HG03108 (cell line): ENCODE results near the gene LYZ.

Source experiments
- ATAC-seq: cut with Tn5 transposase; IDR thresholded peaks from one replicate; pipeline ENCODE4 v1.9.1; 2021; ENCODE audit warnings: moderate library complexity; ENCODE audit not compliant: unreplicated experiment

LYZ gene

DNA sequence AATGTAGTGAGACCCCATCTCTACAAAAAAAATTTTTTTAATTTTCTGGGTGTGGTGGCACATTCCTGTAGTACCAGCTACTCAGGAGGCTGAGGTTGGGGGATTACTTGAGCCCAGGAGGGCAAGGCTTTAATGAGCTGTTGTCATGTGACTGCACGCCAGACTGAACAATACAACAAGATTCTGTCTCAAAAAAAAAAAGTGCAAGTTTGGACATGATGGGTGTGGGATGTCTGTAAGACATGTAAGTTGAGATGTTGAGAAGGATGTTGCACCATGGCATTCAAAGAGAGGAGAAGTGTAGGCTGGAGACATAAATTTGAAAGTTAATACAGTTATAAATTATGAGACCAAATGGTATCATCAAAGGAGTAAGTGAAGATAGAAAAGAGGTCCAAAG is 34.9 kb downstream of the LYZ start:
- no peak for ATAC-seq

GRCh38 chr12:69385038-69385437 is 36.9 kb downstream of the LYZ start:
- ATAC-seq, result no peak

- ATAC-seq, result no peak
Observed at GRCh38 chr12:69386921-69387320, 38.7 kb downstream of the LYZ start.

GRCh38 chr12:69388371-69388770 is 40.2 kb downstream of the LYZ start:
- ATAC-seq, result no peak

- ATAC-seq, result no peak
Observed at GRCh38 chr12:69389831-69390230, 41.6 kb downstream of the LYZ start.

DNA sequence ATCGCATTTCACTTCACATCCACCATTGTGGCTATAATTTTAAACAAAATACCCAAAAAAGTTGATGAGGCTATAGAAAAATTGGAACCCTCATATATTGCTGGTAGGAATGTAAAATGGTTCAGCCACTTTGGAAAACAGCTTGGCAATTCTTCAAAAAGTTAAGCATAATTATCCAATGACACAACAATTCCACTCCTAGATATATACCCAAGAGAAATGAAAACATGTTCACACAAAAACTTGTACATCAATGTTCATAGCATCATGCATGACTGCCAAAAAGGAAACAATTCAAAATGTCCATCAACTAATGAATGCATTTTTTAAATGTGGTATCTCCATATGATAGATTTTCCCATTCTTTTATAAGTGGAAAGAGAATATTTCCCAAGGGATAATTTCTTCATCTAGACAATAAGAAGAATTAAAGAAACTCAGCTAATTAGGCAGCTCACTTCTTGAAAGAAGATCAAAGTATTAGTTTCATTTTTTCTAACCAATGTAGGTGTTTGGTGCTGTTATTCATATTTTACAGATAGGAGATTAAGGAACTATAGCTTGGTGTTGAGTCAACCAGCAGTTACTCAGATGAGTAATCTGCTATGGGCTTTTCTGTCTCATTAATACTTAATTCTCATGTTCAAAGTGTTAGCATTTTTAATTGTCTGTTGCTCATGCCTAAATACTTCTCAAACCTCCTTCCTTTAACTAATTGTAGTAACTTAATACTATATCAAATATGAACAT is 44.2 kb downstream of the LYZ start:
- no peak for ATAC-seq

- no peak for ATAC-seq
Observed at GRCh38 chr12:69396041-69396440, 47.9 kb downstream of the LYZ start.

DNA sequence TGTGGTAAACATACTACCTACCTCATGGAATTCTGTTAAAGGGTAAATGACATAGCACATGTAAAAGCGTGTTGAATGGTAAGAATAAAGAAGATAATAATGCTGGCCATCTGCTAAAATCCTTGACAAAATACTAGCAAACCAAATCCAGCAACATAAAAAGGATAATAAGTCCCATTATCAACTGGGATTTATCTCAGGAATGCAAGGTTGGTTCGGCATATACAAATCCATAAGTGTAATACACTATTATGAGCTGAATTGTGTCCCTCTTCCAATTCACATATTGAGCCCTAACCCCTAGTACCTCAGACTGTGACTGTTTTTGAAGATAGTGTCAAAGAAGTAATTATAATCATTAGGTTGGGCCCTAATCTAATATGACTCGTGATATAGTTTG is 48.8 kb downstream of the LYZ start:
- no peak for ATAC-seq

DNA sequence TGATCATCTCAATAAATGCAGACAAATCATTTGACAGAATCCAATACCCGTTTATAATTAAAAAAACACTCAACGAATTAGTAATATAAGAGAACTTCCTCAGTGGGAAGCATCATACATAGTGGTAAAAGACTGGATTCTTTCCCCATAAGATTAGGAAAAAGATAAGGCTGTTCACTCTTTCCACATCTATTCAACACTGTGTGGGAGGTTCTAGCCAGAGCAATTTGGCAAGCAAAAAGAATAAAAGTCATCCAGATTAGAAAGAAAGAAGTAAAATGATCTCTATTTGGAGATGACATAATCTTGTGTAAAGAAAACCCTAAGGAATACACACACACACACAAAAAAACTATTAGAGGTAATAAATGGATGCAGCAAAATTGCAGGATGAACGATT is 49.8 kb downstream of the LYZ start:
- ATAC-seq, result no peak

- no peak for ATAC-seq
Observed at GRCh38 chr12:69401940-69402339, 53.8 kb downstream of the LYZ start.
